Ishikawa (cell line): ENCODE measurements around the gene ATG12.

ENCODE experiments used
- CEBPB ChIP-seq: IDR thresholded peaks from 2 replicates; pipeline ENCODE4 v1.6.1; 2012
- CREB1 ChIP-seq: IDR thresholded peaks from 2 replicates; pipeline ENCODE4 v1.6.1; 2012; ENCODE audit warnings: low read depth
- EGR1 ChIP-seq: IDR thresholded peaks from 2 replicates; pipeline ENCODE4 v1.6.1; 2012
- EP300 ChIP-seq: IDR thresholded peaks from 2 replicates; pipeline ENCODE4 v1.6.1; 2012; ENCODE audit warnings: borderline replicate concordance
- MAX ChIP-seq: IDR thresholded peaks from 2 replicates; pipeline ENCODE4 v1.6.1; 2012
- NFIC ChIP-seq: IDR thresholded peaks from 2 replicates; pipeline ENCODE4 v1.6.1; 2012
- RAD21 ChIP-seq: IDR thresholded peaks from 2 replicates; pipeline ENCODE4 v1.6.1; 2012; ENCODE audit warnings: low read depth
- TAF1 ChIP-seq: IDR thresholded peaks from 2 replicates; pipeline ENCODE4 v1.6.1; 2012; ENCODE audit warnings: low read depth, mild to moderate bottlenecking
- TCF12 ChIP-seq: IDR thresholded peaks from 2 replicates; pipeline ENCODE4 v1.6.1; 2012; ENCODE audit warnings: low read depth
- TEAD4 ChIP-seq: IDR thresholded peaks from 2 replicates; pipeline ENCODE4 v1.6.1; 2012
- YY1 ChIP-seq: IDR thresholded peaks from 2 replicates; pipeline ENCODE4 v1.6.1; 2012; ENCODE audit warnings: low read depth
- ZBTB7A ChIP-seq: IDR thresholded peaks from 2 replicates; pipeline ENCODE4 v1.6.1; 2012; ENCODE audit warnings: low read depth
- TF ChIP-seq, protein P1 (sequence below): IDR thresholded peaks from 2 replicates; pipeline ENCODE4 v1.6.1; 2012; ENCODE audit warnings: low read depth, mild to moderate bottlenecking

DNA sequence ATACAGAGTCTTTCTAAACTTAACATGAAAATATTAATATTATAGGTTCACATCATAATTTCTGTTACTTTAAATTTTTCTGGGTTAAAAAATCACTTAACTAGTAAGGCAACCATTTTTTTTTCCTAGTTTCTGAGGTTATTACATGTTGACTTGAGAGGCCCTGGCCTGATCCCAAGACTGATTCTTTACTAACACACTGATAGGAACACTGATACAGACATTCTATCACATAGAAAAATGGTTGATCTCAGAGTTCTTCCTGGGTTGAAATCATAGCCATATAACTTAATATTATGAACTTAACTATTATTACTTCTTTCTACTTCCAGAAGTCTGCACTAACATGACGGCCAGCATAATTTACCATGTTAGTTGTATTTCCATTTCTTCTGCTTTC is 43.3 kb upstream of the ATG12 start:
- TF ChIP-seq, protein P1, sequence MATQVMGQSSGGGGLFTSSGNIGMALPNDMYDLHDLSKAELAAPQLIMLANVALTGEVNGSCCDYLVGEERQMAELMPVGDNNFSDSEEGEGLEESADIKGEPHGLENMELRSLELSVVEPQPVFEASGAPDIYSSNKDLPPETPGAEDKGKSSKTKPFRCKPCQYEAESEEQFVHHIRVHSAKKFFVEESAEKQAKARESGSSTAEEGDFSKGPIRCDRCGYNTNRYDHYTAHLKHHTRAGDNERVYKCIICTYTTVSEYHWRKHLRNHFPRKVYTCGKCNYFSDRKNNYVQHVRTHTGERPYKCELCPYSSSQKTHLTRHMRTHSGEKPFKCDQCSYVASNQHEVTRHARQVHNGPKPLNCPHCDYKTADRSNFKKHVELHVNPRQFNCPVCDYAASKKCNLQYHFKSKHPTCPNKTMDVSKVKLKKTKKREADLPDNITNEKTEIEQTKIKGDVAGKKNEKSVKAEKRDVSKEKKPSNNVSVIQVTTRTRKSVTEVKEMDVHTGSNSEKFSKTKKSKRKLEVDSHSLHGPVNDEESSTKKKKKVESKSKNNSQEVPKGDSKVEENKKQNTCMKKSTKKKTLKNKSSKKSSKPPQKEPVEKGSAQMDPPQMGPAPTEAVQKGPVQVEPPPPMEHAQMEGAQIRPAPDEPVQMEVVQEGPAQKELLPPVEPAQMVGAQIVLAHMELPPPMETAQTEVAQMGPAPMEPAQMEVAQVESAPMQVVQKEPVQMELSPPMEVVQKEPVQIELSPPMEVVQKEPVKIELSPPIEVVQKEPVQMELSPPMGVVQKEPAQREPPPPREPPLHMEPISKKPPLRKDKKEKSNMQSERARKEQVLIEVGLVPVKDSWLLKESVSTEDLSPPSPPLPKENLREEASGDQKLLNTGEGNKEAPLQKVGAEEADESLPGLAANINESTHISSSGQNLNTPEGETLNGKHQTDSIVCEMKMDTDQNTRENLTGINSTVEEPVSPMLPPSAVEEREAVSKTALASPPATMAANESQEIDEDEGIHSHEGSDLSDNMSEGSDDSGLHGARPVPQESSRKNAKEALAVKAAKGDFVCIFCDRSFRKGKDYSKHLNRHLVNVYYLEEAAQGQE: no peak
- no peak for TF ChIP-seq EP300
- no peak for TF ChIP-seq MAX
- no peak for TF ChIP-seq TAF1
- no peak for TF ChIP-seq YY1
- TF ChIP-seq TEAD4: no peak
- TF ChIP-seq CREB1: no peak
- TF ChIP-seq RAD21: no peak
- TF ChIP-seq EGR1: no peak
- no peak for TF ChIP-seq TCF12
- no peak for TF ChIP-seq NFIC
- TF ChIP-seq CEBPB: no peak
- no peak for TF ChIP-seq ZBTB7A
